HG03342 (cell line): Measurements from ENCODE around the gene SLC8B1.

Experiments used
- ATAC-seq: cut with Tn5 transposase; IDR thresholded peaks from one replicate; pipeline ENCODE4 v1.9.1; 2021; ENCODE audit warnings: mild to moderate bottlenecking, moderate library complexity; ENCODE audit not compliant: unreplicated experiment

SLC8B1 gene

DNA sequence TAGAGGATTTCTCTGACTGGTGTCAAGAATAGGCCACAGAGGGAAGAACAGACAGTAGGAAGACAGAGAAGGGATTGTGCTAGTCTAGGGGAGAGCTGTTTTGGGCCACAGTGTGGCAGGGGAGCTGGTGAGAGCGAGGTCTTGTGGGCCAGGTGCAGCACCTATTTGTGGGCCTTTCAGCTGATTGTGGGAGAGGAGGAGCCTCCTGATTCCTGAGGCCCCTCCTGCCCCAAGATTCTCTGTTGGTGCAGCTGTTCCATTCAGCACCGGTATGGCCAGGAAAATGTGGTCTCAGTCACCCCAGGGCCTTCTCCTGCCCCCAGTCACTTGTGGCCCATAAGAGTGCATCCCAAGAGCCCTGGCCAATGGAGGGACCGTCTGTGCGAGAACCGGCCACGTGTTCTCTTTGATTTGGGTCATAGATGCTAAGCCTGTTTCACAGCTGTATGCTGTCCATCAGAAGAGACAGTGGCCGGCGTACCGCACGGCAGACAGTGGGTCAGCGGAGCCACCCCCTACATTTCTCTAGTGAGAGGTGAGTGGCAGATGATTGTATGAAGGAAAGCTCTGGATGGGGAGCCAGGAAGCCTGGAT is 86.0 kb downstream of the SLC8B1 start:
- no peak for ATAC-seq
